ENCODE results near the gene FHIT.

DNA sequence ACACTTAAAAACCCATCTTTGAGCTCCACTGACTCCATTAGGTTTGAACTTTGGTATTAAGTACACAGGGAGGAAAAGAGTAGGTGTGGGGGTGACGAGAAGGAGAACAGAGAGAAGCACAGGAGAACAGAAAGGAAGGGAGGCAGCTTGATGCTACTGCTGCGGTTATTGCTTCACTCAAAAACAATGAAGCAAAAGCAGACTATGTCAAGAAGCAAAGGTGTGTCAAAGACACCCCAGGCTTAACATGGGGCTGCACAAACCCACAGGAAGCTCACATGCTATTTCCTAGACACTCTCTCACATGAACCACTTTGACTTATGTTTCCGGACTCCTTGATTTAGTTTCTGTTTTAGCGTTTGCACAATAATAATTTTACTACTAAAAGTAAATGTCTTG is 1240.5 kb downstream of the FHIT start:
- TF ChIP-seq, protein P1, sequence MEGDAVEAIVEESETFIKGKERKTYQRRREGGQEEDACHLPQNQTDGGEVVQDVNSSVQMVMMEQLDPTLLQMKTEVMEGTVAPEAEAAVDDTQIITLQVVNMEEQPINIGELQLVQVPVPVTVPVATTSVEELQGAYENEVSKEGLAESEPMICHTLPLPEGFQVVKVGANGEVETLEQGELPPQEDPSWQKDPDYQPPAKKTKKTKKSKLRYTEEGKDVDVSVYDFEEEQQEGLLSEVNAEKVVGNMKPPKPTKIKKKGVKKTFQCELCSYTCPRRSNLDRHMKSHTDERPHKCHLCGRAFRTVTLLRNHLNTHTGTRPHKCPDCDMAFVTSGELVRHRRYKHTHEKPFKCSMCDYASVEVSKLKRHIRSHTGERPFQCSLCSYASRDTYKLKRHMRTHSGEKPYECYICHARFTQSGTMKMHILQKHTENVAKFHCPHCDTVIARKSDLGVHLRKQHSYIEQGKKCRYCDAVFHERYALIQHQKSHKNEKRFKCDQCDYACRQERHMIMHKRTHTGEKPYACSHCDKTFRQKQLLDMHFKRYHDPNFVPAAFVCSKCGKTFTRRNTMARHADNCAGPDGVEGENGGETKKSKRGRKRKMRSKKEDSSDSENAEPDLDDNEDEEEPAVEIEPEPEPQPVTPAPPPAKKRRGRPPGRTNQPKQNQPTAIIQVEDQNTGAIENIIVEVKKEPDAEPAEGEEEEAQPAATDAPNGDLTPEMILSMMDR (IDR thresholded peaks at IDR 0.05 in 4 of 5, conservative IDR thresholded peaks at IDR 0.05 in 1 of 5): no peak
- TF ChIP-seq POLR2A (IDR thresholded peaks at IDR 0.05): no peak
